ENCODE measurements around the gene CDCA7. TPM values are rescaled to one million over a fixed set of nuclear protein-coding genes. Genes with fewer than 3 reads are reported as not detected.
"Not testable (repeated sequence)": the region's sequence is repeated elsewhere in the genome, so short reads cannot be mapped to it uniquely, and the experiment has no call there.

The CDCA7 gene
- total RNA-seq (10 to 100 TPM; 10.8 to 14.6 TPM), polyA plus RNA-seq (ENCODE audit: insufficient read depth, low read depth, low replicate concordance) (10.8 TPM)
- long read RNA-seq, donor 1, transcript CDCA7-202 (9 exons, 2,500 nt) = major isoform, 12 of 16 reads
- long read RNA-seq, donor 1, partial matches to known transcripts = 0 of 16 reads
- long read RNA-seq, donor 1, other reads (novel, unspliced or antisense) = 0 of 16 reads
- long read RNA-seq, donor 2, transcript CDCA7-202 (9 exons, 2,500 nt) = major isoform, 12 of 20 reads
- long read RNA-seq, donor 2, partial matches to known transcripts = 7 of 20 reads
- long read RNA-seq, donor 2, other reads (novel, unspliced or antisense) = 0 of 20 reads

GRCh38 chr2:173354582-173355131 lies at the start of gene CDCA7:
TSS of gene CDCA7 (plus strand) at chr2:173354872. CDS start at chr2:173354964, 92 bp downstream.
- Histone ChIP-seq H3K4me3 (peak within 1 kb of the TSS; percentile 61 to 75), H3K36me3 (ENCODE audit: low read depth, missing control alignments) (no peaks in the 10 kb centered on the region), H3K9me3 (no peaks in the 10 kb centered on the region), H3K4me1 (no peaks in the 10 kb centered on the region), H3K27me3 (no peaks in the 10 kb centered on the region), H3K27ac (peak within 1 kb of the TSS; percentile 61 to 64)
- intact Hi-C loops (cut with DNase I; ENCODE audit: low total_unique reads) = no loop called here
- 1% methylated on average over 12 to 34 of the region's 50 CpGs for WGBS, 2 donors
- TF ChIP-seq CTCF (IDR thresholded peaks at IDR 0.05) (no peak), POLR2A (IDR thresholded peaks at IDR 0.05) (no peak)
- DNase-seq = peak; percentile 73

GRCh38 chr2:173305303-173305702 lies 49.4 kb upstream of the CDCA7 start:
- intact Hi-C loops (cut with DNase I; ENCODE audit: low total_unique reads) = no loop called here
- Histone ChIP-seq H3K9me3 (no peaks in the 10 kb centered on the region), H3K4me3 (no peak overlapping the region), H3K27me3 (no peaks in the 10 kb centered on the region), H3K27ac (no peak overlapping the region), H3K36me3 (ENCODE audit: low read depth, missing control alignments) (no peaks in the 10 kb centered on the region), H3K4me1 (no peaks in the 10 kb centered on the region)
- DNase-seq = no peak
- WGBS, 2 donors = 92% methylated on average over 2 of the region's 2 CpGs
- TF ChIP-seq CTCF (IDR thresholded peaks at IDR 0.05) (no peak), POLR2A (IDR thresholded peaks at IDR 0.05) (no peak)

GRCh38 chr2:173307293-173307692 lies 47.4 kb upstream of the CDCA7 start:
- H3K4me1 ChIP-seq = no peaks in the 10 kb centered on the region
- 35 to 39% methylated on average over 4 of the region's 4 CpGs for WGBS, 2 donors
- no peaks in the 10 kb centered on the region for H3K9me3 ChIP-seq
- no peak overlapping the region for H3K27ac ChIP-seq
- no peak for DNase-seq
- TF ChIP-seq CTCF (IDR thresholded peaks at IDR 0.05) (no peak), POLR2A (IDR thresholded peaks at IDR 0.05) (no peak)
- no peaks in the 10 kb centered on the region for H3K27me3 ChIP-seq
- H3K36me3 ChIP-seq (ENCODE audit: low read depth, missing control alignments) = no peaks in the 10 kb centered on the region
- no peak overlapping the region for H3K4me3 ChIP-seq
- intact Hi-C loops (cut with DNase I; ENCODE audit: low total_unique reads) = no loop called here

GRCh38 chr2:173309370-173309769 lies 45.3 kb upstream of the CDCA7 start:
- H3K9me3 ChIP-seq; H3K27ac ChIP-seq; H3K4me1 ChIP-seq; DNase-seq; H3K4me3 ChIP-seq; intact Hi-C loops (cut with DNase I; ENCODE audit: low total_unique reads); H3K36me3 ChIP-seq (ENCODE audit: low read depth, missing control alignments); H3K27me3 ChIP-seq: not testable (repeated sequence)
- WGBS, 2 donors = 71 to 73% methylated on average over 5 of the region's 5 CpGs

DNA sequence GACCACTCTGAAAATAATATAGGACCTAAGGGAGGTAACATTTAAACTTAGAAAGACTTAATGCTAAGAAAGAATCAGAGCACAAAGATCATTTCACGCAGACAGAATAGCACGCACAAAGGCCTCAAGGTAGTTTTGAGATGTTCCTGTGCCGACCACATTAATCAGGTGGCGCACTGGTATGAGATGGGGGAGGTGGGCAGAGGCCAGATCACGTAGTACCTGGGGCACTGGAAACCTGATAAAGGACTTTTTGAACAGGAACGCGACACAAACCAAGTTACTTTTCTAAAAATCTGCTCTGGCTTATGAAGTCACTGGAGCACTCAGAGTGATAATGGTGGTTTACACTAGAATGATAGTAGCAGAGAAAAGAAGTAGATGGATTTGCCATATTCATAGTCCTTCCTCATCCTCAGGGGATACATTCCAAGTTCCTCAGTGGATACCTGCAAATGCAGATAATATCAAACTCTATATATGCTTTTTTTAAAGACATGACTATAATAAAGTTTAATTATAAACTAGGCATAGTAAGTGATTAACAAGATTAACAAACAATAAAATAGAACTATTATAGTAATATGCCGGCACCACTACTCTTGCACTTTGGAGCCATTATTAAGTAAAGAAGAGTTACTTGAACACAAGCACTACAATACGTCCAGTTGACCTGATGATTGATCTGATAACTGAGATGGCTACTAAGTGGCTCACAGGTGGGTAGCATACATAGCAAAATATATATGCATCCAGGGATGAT lies 42.6 kb upstream of the CDCA7 start:
- H3K9me3 ChIP-seq = no peaks in the 10 kb centered on the region
- TF ChIP-seq CTCF (IDR thresholded peaks at IDR 0.05) (no peak), POLR2A (IDR thresholded peaks at IDR 0.05) (no peak)
- H3K27ac ChIP-seq = no peak overlapping the region
- DNase-seq = no peak
- H3K4me3 ChIP-seq = no peak overlapping the region
- no peaks in the 10 kb centered on the region for H3K36me3 ChIP-seq (ENCODE audit: low read depth, missing control alignments)
- intact Hi-C loops (cut with DNase I; ENCODE audit: low total_unique reads) = no loop called here
- WGBS, 2 donors = 85 to 94% methylated on average over 9 of the region's 9 CpGs
- H3K4me1 ChIP-seq = no peaks in the 10 kb centered on the region
- H3K27me3 ChIP-seq = no peaks in the 10 kb centered on the region

Measured in testis (tissue), 5 donors.